Calu3 (cell line): ENCODE data around the gene ITPRID1. TPM values are rescaled to one million over a fixed set of nuclear protein-coding genes. Genes with fewer than 3 reads are reported as not detected.

Experiments
- BruUV-seq: library from RNA; stranded (reverse); fragments of 400-500 nt; replicated peaks from 2 replicates; lab custom pipeline; 2021; lab: Mats Ljungman, UMichigan
- CTCF ChIA-PET: fragments of 300-600 bp; sonication (Branson Sonifier 250); formaldehyde crosslinking; loops from one replicate; lab custom pipeline; 2022; ENCODE audit warnings: antibody characterized with exemption; lab: Charles Lee
- DNase-seq: peaks from one replicate; pipeline ENCODE4 v3.0.0; 2022
- H3K27ac Mint-ChIP-seq: one replicate; pipeline ENCODE4 v1.8.0; 2022; ENCODE audit warnings: mixed read lengths; ENCODE audit not compliant: unreplicated experiment
- H3K27me3 Mint-ChIP-seq: one replicate; pipeline ENCODE4 v1.8.0; 2022; ENCODE audit warnings: mixed read lengths; ENCODE audit not compliant: unreplicated experiment
- H3K36me3 Mint-ChIP-seq: one replicate; pipeline ENCODE4 v1.8.0; 2022; ENCODE audit warnings: mild to moderate bottlenecking, moderate library complexity, mixed read lengths; ENCODE audit not compliant: insufficient read depth, unreplicated experiment
- H3K4me1 Mint-ChIP-seq: one replicate; pipeline ENCODE4 v1.8.0; 2022; ENCODE audit warnings: mild to moderate bottlenecking, low read depth, mixed read lengths; ENCODE audit not compliant: unreplicated experiment
- H3K4me3 Mint-ChIP-seq: one replicate; pipeline ENCODE4 v1.8.0; 2022; ENCODE audit warnings: mild to moderate bottlenecking, low read depth, moderate library complexity, mixed read lengths; ENCODE audit not compliant: unreplicated experiment
- H3K9me3 Mint-ChIP-seq: one replicate; pipeline ENCODE4 v1.8.0; 2022; ENCODE audit warnings: low read depth, mixed read lengths; ENCODE audit not compliant: unreplicated experiment
- CTCF ChIP-seq: fragments of 200-600 bp; IDR thresholded peaks from one replicate; pipeline ENCODE4 v1.8.0; 2022; ENCODE audit warnings: antibody characterized with exemption; ENCODE audit not compliant: unreplicated experiment
- intact Hi-C: fragments of 100-400 bp; cut with micrococcal nuclease; formaldehyde crosslinking; loops from one replicate; pipeline ENCODE4 v1.10.0; 2022; ENCODE audit not compliant: unreplicated experiment
- total RNA-seq: library from RNA; stranded (reverse); gene quantifications from 2 replicates; pipeline ENCODE4 v1.2.3, GENCODE V29; 2022

Gene ITPRID1
- total RNA-seq, 1 experiment from 2014 or later = 3.8 TPM

- no peak for TF ChIP-seq CTCF
- intact Hi-C loops = no loop called here
- H3K4me1 Mint-ChIP-seq = no peaks in the 10 kb centered on the region
- peaks cover 68% of the 10 kb centered on the region for H3K27me3 Mint-ChIP-seq
- H3K4me3 Mint-ChIP-seq = no peak overlapping the region
- no peaks in the 10 kb centered on the region for H3K9me3 Mint-ChIP-seq
- H3K27ac Mint-ChIP-seq = no peak overlapping the region
- CTCF ChIA-PET = interaction anchor here (0.6 kb wide), 1 partner anchor 157 kb away, joined by 3 read pairs; no protein-coding TSS in a partner anchor
- no peak for DNase-seq
- H3K36me3 Mint-ChIP-seq = no peaks in the 10 kb centered on the region
- no TSS peak for BruUV-seq
Observed at GRCh38 chr7:31707089-31707488, 193.2 kb downstream of the ITPRID1 start.

Other genes with a start within 250 kb of the ITPRID1 start
- gene NEUROD6, start 173.4 kb upstream of the ITPRID1 start, total RNA-seq = not detected in 2 replicates
- gene PPP1R17, start 173.1 kb downstream of the ITPRID1 start, total RNA-seq = not detected in 2 replicates